Measurements from ENCODE around the gene SERPINA9.

DNA sequence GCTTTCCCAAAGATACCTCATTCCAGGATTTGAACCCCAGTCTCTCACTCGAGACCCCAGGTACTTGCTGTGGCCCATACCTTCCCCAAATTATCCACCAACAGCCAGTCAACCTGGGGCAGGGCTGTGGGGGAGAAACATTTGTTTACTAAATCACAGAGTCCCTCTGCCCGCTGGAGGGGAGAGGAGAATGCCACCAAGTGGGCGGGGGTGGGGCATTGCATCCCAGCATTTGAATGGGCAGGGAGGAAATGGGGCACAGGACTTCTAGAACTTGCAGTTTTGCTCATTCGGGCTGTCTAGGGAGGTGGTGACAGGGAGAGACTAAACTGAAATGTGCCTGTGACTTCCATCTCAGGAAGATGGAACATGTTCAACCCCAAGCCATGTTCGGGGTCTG, 10.9 kb upstream of the SERPINA9 start:
- no peak for TF ChIP-seq CTCF (IDR thresholded peaks at IDR 0.05)
- TF ChIP-seq POLR2A (IDR thresholded peaks at IDR 0.05) = no peak
- no peak for TF ChIP-seq EP300 (IDR thresholded peaks at IDR 0.05)
